HG03558 (cell line): ENCODE results near the gene NOL4L.

Experiments used
- ATAC-seq: cut with Tn5 transposase; IDR thresholded peaks from one replicate; pipeline ENCODE4 v1.9.1; 2021; ENCODE audit warnings: moderate number of reproducible peaks; ENCODE audit not compliant: unreplicated experiment; ENCODE audit errors: extremely low read depth

The NOL4L gene

DNA sequence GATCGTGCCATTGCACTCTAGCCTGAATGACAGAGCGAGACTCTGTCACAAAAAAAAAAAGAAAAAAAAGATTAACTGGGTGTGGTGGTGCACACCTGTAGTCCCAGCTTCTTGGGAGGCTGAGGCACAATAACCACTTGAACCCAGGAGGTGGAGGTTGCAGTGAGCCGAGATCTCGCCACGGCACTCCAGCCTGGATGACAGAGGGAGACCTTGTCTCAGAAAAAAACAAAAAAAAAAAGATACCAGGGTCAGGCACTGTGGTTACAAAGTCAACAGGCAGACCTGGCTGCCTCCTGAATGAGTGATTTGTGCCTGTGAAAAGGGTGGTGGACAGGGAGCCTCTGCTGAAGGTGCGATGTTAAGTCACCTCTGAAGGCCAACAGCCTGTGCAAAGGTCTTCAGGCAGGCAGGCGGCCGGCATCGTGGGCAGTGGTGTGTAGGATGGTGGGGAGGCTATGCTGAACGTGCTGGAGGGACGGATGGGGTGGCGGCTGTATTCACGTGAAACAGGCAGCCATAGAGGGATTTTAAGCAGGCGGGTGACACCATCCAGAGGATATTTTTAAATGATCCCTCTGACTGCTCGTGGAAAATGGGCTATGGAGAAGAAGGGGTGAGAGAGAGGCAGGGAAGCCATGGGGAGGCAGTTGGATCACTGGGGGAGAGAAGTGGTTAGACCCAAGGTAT is 41.4 kb downstream of the NOL4L start:
- ATAC-seq: no peak

DNA sequence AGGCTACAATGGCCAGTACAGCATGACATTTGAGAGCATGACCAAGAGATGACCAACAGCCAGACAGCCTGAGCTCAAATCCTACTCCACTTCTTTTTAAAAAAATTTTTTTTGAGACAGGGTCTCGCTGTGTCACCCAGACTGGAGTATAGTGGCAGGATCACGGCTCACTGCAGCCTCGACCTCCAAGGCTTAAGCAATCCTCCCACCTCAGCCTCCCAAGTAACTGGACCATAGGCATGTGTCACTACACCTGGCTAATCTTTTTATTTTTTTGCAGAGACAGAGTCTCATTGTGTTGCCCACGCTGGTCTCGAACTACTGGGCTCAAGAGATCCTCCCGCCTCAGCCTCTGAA is 42.9 kb downstream of the NOL4L start:
- no peak for ATAC-seq

DNA sequence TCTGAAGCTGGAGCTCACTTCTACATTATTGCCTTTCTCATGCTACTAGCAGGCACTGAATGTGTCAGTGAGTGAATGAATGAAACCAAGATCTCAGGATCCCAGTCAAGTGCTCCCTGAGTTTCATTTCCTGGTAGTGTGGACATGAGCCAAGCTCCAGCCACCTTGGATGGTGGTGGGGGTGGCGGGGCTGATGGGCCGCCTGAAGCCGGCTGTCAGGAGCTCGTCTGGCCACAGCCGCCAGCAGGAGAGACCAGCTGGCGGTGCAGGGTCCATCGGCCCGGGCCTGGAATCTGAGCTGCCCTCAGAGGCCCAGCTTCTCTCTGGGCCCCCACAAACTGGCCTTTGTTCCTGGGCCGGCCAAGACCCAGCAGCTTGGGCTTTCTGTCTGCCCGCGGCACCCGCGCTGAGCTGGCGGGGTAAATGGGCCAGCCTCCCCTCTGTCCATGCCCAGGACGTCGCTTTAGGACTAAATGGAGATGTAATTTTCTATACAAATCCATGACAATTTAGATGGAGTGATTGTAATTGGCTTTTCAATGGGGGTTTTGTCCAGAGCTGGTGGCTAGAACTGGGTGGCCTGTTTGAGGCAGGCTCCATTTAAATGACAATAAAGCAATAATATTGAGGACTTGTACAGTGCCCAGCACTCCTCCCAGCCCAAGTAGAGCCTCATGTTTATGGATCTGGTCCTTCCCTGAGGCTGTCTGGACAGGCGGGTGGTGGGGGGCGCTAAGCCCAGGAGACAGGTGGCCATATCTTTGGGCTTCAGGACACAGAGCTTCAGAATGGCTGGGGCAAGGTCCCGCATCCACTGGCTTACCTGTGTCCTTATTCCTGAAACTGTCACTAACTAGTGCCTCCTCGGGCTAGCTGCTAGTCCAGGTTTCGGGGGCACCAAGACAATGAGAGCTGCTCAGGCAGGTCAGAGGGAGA is 43.5 kb downstream of the NOL4L start:
- no peak for ATAC-seq

DNA sequence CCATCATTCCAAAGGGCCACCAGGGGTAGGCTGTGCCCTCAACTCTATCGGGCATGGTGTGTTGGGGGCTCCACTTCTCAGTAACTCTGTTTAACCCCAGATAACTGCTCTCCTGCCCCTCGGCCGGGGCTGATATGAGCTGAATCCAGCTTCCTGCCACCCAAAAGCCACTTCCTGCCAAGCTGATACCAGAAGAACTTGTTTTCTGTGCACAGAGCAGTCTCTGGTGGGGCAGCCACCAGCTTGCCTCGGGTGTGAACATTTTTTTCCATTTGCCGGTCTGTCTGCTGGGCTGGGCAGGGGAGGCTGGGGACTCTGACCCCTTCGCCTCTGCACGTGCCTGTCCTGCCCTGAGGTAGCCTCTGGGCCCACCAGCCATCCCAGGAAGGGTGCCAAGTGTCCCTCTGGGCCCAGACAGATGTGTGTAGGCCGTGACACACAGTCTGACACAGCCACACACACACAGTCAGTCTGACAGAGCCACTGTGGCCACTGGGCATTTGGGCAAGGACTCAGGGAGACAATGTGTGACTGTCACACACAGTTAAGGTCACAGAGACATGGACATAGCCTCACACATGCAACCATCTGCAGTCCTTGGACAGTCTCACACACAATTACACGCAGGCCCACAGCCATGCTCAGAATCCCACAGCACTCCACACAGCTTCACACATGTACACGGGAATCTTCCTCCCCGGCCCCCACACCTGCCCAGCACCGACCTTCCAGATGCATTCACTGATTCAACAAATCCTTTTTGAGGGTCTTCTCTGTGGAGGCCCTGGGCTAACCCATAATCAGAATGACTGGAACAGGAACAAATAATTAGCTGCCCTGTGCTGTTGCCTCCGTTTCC is 45.1 kb downstream of the NOL4L start:
- ATAC-seq: no peak

DNA sequence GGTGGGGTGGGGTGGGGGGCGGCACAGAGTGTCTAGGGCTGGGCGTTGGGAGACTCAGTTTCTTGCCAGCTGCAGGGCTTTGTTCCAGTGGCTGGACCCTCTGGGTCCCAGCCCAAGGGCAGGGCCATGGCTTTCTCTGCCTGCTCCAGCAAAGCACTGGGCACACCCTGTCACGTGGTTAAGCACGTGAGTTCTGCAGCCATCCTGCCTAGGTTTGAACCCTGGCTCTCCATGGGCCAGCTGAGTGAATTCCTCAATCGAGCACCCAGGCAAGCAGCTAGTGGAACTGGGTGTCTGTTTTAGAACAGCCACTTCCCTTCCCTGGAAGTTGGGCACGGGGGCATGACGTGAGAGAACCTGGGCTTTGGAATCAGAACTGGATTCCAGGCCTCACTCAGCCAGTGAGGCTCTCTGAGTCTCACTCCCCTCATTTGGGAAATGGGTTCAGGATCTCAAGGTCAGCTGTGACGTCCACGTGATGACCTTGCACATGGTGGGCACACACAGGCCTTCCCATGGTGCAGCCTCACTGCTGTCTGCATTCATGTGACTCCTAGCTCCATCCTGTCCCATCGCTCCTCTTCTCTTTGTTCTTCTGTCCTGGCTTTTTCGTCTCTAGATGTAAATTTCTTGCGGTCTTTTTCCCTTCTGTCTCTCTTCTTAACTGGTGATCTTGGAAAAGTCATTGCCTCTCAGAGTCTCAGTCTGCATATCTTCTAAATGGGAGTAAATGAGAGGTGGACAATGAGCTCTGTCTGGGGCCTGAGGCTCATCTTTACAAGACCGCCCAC is 45.9 kb downstream of the NOL4L start:
- ATAC-seq: no peak

DNA sequence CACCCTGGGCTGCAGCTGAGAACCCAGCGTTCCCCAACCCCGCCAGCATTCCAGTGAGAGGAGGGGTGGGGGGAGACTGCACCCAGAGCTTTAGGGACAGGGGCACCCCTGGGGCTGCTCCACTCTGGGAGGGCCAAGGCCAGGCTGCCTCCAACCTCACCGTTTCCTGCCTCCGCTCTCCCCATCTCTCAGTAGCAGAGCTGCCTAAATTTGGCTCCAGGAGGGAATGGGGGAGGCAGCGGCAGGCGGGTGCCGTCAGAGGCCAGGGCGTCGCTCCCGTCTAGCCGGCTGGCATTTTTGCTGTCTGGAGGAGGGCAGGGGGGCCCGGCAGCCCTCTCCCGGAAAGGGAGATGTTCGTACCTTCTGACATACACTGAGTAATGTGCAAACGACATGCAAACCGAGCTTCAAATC is 46.6 kb downstream of the NOL4L start:
- no peak for ATAC-seq

DNA sequence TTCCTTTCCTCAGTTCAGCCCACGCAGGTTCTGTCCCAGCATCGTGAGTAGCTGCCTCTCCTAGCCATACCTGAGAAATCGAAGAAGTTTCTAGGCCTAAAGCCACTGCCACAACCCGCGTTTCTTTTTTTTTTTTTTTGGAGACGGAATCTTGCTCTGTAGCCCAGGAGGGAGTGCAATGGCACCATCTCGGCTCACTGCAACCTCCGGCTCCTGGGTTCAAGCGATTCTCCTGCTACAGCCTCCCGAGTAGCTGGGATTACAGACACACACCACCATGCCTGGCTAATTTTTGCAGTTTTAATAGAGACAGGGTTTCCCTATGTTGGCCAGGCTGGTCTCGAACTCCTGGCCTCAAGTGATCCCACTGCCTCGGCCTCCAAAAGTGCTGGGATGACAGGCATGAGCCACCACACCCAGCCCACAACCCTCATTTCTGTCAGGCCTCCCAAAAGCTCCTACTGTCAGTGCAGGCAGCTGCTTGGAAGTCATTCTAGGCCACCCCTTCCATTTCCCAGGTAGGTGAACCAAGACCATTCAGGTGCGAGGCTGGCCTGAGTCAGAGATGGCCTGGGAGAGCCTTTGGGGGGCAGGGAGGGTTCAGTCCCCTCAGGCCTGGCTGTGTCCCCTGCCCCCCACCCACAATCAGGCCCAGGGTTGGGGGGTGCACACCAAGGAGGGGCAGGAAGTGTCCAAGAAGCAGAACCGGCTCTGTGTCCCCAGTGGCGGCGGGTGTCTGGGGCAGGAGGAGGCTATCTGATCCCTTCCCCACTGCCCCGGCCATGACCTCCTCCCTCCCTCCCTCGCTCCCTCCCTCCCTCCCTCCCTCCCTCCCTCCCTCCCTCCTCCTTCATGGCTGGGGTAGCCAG is 47.2 kb downstream of the NOL4L start:
- no peak for ATAC-seq

DNA sequence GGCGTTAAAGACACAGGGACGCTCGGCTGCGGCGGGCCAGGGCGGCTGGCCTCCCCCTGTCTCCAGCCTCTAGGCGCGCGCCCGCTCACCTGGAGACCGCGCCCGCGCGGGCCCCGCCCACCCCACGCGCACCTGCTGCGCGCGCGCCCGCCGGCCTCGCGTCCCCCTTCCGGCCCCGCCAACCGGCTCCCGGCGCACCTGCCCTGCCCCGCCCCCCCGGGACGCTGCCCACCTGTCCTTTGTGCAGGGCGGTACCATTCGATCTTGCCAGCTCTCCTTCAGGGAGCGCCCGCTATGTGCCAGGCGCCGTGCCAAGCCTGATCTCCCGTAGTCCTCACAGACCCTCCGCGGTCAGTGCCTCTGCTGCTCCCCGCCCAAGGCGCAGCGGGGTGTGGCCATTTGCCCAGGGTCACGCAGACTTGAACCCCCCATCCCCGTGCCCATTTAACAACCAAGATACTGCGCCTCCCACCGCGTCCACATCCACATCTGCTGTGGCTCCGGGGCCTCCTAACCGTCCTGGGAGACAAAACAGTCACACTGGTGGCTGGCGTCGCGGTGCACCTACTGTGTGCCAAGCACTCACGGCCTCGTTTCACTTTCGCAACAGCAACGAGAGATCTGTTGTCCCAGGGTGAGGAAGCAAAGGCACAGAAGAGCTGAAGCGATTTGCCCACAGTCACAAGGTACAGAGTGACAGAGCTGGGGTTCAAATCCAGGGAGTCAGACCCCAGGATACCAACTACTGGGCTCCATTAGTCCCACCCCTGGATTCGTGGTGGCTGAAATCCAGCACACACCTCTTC is 48.1 kb downstream of the NOL4L start:
- no peak for ATAC-seq

DNA sequence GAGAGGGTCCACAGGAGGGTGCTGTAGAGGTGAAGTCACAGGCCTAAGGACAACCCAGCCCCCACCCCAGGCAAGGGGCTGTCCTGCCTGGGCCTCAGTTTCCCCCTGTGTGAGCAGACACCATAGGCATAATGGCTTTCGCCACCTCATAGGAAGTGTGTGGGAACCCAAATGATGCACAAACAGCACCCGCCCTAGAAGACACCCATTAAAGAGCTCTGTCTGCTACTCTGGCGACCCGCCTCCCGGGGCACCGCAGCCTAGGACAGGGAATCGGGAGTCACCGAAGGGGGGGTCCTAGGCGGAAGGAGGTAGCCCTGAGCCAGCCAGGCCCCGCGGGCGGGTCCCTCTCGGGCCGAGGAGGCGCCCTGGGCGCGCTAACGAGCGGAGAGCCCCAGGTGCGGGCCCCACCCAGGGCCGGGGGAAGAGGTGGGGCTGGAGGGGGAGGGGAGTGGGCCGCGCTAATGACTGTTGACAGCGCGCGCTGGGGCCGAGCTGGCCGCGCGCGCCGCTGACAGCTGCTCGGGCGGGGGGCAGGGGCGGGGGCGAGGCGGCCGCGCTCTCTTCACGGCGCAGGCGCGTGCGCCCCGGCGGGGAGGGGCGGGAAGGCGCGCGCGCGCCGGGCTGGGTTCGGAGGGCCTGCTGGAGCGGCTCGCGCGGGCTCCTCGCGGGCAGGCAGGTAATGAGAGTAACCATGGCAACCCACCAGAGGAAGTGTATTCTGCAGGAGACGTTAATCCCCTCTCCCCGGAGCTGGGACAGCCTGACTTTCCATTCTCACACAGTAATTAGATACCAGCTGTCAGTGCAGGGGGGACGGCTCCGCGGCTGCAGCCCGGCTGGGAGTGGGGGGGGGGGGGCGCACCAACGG is 48.9 kb downstream of the NOL4L start:
- ATAC-seq: no peak

DNA sequence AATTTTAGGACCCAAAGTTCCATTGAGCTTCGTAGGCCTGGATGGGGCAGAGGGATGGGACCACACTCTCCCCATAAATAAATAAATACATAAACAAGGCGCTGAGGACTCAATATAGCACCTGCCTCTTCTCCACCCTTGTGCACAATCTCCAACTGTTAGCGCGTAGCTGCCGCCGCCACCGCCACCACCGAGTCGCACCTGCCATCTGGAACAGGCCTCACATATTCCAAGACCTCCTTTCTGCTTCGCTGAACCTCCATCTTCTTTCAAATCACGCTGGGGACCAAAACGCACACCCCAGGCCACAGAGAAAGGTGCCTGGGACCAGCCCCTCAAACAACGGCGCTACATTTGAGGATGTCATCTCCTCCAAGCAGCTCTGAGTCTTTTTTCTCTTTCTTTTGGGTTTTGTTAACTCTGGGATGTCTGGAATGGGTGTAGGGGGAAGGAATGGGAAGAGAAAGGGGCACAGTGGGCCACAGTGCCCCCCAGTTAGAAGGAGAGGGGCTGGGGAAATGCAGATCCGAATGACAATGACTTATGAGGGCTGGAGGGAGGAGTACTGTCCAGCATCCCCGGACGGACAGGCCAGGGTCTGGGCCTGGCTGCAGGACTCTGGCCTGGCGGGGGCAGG is 49.7 kb downstream of the NOL4L start:
- no peak for ATAC-seq

DNA sequence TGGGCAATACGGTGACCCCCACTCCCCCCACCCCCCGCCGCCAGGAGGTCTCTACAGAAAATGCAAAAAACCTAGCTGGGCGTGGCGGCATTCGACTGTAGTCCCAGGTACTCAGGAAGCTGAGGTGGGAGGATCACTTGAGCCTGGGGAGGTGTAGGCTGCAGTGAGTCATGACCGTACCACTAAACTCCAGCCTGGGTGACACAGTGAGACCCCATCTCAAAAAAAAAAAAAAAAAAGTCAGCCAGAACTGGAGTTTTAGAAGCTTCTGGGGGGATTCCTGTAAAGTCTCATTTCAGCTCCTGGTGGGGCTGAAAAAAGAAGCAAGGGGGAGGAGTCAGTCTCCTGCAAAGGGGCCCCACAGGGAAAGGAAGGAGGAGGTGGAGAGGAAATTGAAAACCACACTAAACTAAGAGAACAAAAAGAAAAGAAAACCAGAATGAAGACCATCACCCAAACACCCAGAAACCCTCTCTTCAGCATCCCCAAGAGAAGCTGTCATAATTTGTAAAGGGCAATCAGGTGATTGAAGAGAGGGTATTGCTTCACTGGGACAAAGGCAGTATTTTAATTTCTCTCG is 50.4 kb downstream of the NOL4L start:
- no peak for ATAC-seq

DNA sequence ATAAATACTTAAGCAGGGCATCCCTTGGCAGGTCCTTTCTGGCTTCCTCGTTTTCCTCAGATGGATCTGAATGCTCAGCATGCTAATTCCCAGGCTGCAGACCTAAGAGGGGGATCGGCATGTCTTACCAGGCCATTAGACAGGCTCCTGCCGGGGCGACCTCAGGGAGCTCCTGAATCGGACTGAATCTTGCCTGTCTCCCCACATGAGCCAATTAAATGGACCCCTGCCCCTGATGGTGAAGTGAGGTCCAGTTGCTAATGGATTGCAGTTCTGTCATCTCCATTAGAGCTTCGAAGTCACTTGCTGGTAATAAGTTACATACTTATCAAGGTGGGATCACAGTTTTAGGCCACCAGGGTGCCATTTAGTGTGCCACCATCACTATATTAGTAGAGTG is 51.4 kb downstream of the NOL4L start:
- no peak for ATAC-seq

DNA sequence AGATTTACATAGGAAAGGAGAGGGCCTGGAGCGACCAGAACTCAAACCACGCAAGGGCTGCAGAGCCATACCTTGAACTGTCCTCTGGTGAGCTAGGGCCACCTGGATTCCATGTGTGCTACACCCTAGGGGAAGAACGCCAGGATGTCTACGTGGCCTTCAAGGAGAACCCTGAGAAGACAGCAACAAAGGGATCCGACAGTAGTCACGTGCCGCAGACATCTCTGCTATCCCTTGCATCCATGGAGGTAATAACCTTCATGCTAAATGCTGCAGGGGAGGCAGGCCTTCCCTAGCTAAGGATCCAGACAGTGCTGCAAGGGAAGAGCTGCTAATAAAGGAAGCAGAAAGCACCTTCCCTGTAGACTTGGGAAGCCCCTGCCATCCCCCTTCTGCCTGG is 52.9 kb downstream of the NOL4L start:
- no peak for ATAC-seq

DNA sequence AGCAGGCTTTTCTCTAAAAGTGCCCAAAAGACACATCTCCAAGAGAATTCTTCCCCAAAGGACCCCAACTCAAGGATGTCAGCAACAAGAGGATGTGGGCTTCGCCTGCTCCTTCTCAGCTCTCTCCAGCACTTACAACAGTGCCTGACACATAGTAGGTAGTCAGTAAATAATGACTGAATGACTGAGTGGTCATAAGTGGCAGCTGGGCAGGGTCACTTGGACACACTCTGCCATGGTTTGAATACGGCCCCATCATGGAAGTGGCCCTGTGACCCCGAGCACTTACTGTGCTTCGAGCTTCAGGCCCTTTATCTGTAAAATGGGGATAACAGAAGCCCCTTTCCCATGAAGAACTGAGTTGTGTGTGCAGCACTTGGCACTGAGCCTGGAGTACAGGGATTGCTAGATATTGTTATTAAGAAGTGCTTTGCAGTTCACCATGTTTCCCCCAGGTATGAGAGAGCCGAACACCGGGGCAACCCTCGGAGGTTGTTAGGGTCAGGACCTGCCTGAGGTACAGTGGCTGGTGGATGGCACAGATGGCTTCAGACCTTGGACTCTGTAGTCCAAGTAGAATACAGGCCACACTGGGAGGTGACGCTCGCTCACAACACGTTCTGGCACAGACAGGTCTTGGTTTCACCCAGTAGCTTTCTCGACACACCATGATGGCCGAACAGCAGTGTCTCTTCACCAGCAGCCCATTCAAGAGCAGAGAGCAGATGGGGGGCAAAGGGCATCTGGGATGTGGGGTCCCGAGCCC is 56.0 kb downstream of the NOL4L start:
- no peak for ATAC-seq

DNA sequence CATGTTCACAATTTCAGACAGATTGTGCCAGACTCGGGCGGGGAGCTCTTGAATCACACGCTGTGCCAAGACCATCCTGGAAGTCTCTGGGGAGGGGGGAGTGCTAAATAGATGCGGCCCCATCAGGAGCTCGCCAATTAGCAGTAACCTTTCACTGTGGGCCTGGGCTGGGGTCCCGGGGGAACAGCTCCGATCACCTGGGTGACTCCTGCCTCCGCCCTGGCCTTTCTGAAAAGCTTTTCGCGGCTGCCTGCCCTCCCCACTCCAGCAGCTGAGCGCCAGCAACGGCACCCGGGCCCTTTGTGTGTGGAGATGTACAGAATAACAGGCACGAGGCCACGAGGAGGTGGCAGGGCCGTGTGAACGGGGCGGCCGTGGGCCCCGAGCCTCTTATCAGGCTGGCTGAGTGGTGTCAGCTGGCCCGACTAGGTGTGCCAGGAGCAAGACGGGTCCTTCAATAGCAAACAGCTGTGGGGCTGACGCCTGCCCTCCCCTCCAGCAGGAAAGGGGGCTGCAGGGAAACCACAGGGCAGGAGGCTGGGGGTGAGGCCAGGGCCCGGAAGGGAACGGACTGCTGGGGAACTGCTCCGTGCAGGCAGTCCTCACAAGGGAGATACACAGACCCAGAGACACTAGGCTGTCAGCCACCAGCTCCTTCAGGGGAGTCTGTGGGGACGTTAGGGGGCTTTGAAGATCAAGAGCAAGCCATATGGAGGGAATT is 56.8 kb downstream of the NOL4L start:
- no peak for ATAC-seq
